AG20443 (cell line): ENCODE data around the gene ITGB5.
"Not testable (repeated sequence)": the region's sequence is repeated elsewhere in the genome, so short reads cannot be mapped to it uniquely, and the experiment has no call there.

ENCODE experiments used
- DNase-seq: peaks from one replicate; pipeline ENCODE4 v3.0.0; 2012; ENCODE audit warnings: low spot score, mixed read lengths

The ITGB5 gene

DNA sequence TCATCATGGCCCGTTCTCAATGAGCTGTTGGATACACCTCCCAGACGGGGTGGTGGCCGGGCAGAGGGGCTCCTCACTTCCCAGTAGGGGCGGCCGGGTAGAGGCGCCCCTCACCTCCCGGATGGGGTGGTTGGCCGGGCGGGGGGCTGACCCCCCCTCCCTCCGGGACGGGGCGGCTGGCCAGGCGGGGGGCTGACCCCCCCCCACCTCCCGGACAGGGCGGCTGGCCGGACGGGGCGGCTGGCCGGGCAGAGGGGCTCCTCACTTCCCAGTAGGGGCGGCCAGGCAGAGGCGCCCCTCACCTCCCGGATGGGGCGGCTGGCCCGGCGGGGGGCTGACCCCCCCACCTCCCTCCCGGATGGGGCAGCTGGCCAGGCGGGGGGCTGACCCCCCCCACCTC is 137.3 kb downstream of the ITGB5 start:
- not testable (repeated sequence) for DNase-seq

DNA sequence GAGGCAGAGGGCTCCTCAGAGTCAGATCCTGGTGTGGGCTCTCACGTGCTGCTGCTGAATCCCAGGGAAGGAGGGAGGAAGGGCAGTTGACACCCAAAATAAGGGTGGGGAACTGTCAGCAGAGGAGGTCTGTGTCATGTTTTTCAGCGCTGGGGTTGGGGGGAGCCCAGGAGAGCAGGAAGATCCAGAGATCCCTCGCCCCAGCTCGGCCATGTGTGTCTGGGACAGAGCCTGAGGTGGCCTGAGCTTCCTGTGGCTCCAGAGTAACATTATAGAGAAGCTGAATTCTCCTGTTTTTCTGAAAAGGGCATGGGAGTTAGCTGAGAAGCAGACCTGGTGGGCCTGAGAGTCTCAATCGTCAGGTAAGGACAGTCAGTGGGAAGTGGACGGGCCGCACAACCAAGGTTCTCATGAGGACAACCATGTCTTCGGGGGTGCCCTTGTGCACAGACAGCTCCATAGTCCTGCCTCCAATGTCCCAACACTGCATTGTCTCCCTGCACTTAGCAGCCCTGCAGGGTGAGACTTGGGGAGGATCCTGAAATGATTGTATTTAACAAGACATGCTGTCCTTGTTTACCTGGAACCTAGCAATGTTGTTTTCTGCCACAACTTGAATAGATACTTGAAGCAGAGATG is 138.5 kb downstream of the ITGB5 start:
- peak; percentile 10 for DNase-seq

DNA sequence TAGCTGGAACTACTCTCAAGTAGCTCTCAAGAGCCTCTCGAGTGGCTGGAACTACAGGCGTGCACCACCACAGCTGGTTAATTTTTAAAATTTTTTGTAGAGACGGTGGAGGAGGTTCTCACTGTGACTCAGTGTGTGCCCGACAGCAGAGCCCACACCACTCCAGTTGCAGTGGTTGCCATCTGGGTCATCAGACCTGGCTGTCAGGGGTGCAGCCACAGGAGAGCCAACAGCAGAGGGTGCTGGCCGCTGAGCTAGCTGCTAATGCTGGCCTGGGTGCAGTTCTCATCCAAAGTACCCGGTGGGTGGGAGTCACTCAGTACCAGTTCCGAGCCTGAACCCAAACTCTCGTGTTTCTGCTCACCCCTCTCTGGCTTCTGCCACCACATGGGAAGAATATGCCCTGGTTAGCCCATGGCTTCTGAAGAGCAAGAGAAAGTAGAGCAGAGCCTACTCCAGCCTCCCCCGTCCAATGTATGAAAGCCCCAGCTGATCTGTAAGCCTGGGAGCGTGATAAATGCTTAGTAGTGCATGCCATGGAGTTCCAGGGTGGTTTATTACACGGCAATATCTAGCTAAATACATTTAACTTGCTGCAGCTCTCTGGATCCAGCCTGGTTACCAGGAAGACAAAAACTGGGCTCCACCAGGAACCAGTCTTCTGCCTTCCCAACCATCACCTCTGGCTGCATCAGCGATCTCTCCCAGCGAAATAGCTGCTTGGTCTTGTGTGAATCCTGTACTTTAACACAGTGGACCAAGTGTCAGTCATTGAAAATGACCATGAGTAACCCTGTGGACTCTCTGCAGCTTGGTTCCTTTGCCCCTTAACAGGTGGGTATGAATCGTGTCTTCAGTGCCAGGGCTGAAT is 139.8 kb downstream of the ITGB5 start:
- no peak for DNase-seq

DNA sequence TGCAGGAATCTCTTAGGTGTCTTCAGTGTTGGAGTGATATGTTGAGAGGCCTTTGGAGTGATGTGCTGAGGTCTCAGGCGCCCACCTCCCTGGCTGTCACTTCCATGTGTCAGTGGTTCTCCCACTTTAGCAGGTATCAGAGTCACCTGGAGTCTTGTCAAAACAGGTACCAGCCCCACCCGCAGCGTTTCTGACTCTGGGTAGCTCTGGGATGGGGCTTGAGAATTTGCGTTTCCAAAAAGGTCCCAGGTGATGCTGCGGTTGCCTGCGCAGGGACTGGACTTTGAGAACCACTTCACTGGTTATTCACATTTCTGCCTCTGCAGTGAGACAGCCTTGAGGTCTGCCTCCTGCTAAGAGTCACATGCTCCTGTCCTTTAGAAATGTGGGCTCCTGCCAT is 141.4 kb downstream of the ITGB5 start:
- DNase-seq: peak; percentile 5

DNA sequence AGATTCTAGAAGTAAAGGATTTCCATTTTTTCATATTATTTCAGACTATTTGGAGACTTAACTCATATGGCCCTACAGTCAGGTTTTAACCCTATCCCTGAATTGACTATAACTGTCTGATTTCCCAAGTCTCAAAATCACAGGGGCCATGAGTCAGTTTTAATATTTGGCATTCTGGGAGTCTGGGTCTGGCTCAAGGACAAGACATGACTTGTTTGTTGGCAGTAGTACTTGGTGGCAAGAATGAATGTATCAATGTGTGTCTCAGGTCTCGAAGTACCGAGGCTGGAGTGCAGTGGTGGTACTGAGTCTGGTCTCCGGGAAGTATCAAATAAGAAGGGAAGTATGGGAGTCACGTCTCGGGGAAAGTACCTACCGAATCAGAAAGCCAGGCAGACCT is 146.1 kb downstream of the ITGB5 start:
- DNase-seq: peak; percentile 65

DNA sequence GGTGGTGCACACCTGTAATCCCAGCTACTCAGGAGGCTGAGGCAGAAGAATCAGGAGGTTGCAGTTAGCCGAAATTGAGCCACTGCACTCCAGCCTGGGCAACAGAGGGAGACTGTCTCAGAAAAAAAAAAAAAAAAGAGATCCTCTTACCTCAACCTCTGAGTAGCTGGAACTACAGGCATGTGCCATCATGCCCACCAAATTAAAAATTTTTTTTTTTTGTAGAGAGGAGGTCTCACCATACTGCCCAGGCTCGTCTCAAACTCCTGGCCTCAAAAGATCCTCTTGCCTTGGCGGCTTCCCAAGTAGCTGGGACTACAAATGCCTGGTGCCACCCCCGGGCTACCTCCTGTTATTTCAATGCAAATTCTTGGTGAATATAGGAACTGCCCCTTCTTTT is 155.4 kb downstream of the ITGB5 start:
- no peak for DNase-seq

DNA sequence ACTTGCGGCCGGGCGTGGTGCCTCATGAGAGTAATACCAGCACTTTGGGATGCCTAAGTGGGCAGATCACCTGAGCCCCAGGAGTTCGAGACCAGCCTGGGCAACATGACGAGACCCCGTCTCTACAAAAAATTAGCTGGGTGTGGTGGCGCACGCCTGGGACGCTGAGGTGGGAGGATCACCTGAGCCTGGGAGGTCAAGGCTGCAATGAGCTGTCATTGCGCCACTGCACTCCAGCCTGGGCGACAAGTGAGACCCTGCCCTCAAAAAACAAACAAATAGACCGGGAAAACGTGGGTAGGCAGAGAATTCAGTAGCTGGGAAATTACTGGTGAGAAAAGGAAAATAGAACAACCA is 156.2 kb downstream of the ITGB5 start:
- no peak for DNase-seq

DNA sequence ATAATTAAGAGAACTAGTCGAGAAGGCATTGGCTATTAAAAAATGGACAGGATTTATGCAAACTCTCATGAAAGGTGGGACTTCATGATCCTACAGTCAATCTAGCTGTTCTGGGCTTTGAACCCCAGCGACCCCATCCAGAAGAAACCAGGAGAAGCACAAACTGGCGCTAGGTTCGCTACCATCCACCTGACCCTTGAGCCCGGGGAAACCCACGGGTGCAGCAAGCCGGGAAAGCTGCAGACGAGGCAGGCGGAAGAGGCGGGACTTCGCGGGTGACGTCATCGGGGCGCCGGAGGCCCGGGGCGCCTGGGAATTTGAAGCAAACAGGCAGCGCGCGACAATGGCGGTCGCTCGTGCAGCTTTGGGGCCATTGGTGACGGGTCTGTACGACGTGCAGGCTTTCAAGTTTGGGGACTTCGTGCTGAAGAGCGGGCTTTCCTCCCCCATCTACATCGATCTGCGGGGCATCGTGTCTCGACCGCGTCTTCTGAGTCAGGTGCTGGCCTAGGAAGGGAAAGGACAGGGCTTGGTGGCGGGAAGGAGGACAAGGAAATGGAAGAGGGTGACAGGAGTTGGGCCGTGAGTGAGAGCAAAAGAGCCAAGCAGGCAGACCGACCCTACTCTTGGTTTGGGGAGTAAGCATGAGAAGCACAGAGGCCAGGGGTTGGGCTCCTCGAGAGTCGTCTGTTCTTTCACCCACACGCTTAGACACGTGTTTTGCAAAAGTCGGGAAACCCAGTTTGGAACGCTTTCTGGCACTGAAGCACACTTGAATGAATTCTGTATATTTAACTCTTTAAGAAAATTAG is 156.8 kb downstream of the ITGB5 start, which contains the start of gene UMPS:
Gene UMPS (plus strand): TSS at position 324 of the 812 bp plus-strand sequence. CDS start 20 bp downstream, at position 344.
- peak; percentile 95 for DNase-seq

DNA sequence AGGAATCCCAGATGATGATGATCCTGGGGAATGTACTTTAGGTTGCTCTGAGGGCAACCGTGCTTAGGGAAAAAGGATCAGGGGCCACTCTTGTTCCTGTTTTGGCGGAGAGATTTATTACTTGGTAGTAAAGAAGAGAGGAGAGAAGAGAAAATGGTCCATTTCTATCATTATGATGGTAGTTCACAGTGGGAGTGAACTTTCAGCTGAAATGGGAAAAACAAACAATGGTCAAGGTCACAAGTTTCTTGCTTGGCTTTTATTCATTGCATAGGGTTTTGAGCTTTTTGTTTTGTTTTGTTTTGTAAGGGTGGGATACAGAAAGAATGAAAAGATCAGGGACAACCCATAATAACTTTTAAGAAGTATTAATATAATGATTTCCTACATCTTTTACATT is 164.6 kb downstream of the ITGB5 start:
- no peak for DNase-seq

DNA sequence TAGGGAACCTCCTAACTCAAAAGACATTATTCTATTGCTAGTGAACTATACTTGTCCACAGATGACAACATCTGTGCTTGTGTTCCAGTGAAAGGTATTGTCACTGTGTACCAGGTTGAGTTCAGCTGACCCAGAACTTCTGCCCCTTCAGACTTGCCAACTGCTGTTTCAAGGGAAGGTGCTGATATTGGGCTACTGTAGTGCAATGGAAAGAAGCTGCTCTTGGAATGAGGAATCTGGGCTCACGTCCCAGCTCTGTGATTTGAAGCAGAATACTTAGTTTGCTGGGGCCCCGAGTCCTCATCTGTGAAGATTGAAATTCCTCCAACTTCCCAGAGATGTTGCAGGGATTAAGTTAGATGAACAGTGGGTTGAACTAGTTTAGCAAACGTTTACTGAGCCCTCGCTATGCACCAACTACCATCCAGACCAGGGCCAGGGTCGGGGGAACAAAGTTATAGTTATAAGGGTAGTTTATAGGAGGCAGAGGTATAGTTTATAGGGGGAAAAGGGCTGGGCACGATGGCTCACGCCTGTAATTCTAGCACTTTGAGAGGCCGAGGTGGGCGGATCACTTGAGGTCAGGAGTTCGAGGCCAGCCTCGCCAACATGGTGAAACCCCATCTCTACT is 172.8 kb downstream of the ITGB5 start:
- DNase-seq: peak; percentile 64
